Natural killer cell (primary cell): ENCODE measurements around the gene ZBTB32. TPM values are rescaled to one million over a fixed set of nuclear protein-coding genes. Genes with fewer than 3 reads are reported as not detected.

Experiments
- ATAC-seq, 3 donors: fragments of 150-1000 bp in 2 of 3; fragments of 200-7000 bp in 1 of 3; cut with Tn5 transposase; 1 replicate in 1 of 3; 2 replicates in 2 of 3; pipeline ENCODE4 v1.10.0; 2021; ENCODE audit warnings: mild to moderate bottlenecking in 2 of 3, moderate library complexity in 2 of 3
- DNase-seq, 2 donors: peaks; one replicate each; pipeline versions ENCODE4 v3.0.0 to v3.0.0-alpha.2; 2013 to 2021; ENCODE audit warnings: mixed read lengths in 1 of 2
- H3K27ac ChIP-seq: one replicate; pipeline ENCODE4 v1.5.1; 2013; ENCODE audit warnings: mild to moderate bottlenecking, low read length
- H3K27me3 ChIP-seq: one replicate; pipeline ENCODE4 v1.6.1; 2013; ENCODE audit warnings: low read length; ENCODE audit not compliant: control insufficient read depth, insufficient read depth
- H3K36me3 ChIP-seq: one replicate; pipeline ENCODE4 v1.6.1; 2013; ENCODE audit warnings: low read length; ENCODE audit not compliant: control insufficient read depth, insufficient read depth
- H3K4me1 ChIP-seq: one replicate; pipeline ENCODE4 v1.6.1; 2013; ENCODE audit warnings: low read length; ENCODE audit not compliant: control insufficient read depth, insufficient read depth
- H3K4me3 ChIP-seq: one replicate; pipeline ENCODE4 v1.5.1; 2013; ENCODE audit warnings: low read length
- H3K9me3 ChIP-seq: one replicate; pipeline ENCODE4 v1.6.1; 2013; ENCODE audit warnings: low read length; ENCODE audit not compliant: control insufficient read depth, insufficient read depth
- H3K27ac Mint-ChIP-seq, 2 donors: one replicate each; pipeline ENCODE4 v1.8.0; 2022; ENCODE audit warnings: mild to moderate bottlenecking in 2 of 2, mixed read lengths in 2 of 2, moderate library complexity in 1 of 2
- H3K27me3 Mint-ChIP-seq, 2 donors: one replicate each; pipeline ENCODE4 v1.8.0; 2022; ENCODE audit warnings: low read depth in 2 of 2, mixed read lengths in 2 of 2
- H3K36me3 Mint-ChIP-seq: one replicate; pipeline ENCODE4 v1.8.0; 2022; ENCODE audit warnings: mixed read lengths
- H3K4me1 Mint-ChIP-seq, 2 donors: one replicate each; pipeline ENCODE4 v1.8.0; 2022; ENCODE audit warnings: mixed read lengths in 2 of 2
- H3K4me3 Mint-ChIP-seq: one replicate; pipeline ENCODE4 v1.8.0; 2022; ENCODE audit warnings: mild to moderate bottlenecking, moderate library complexity, mixed read lengths
- H3K9me3 Mint-ChIP-seq, 2 donors: one replicate each; pipeline ENCODE4 v1.8.0; 2022; ENCODE audit warnings: mixed read lengths in 2 of 2
- CTCF ChIP-seq: fragments of 200-600 bp; IDR thresholded peaks from one replicate; pipeline ENCODE4 v1.8.0; 2022; ENCODE audit warnings: antibody characterized with exemption
- WGBS: methylation state at CpG from one replicate; pipeline ENCODE4 v1.1.7; 2013; ENCODE audit warnings: missing lambda C conversion rate; ENCODE audit not compliant: insufficient coverage; 5-methylcytosine and 5-hydroxymethylcytosine counted together
- intact Hi-C: fragments of 100-400 bp; cut with micrococcal nuclease; formaldehyde crosslinking; loops from one replicate; pipeline ENCODE4 v1.14.2; 2022
- total RNA-seq, 4 donors: library from RNA; stranded (reverse); fragments of 120-200 nt in 1 of 4; gene quantifications; one replicate each; pipeline versions ENCODE4 v1.2.3 to v1.2.4, GENCODE V29; 2013 to 2022

ZBTB32 gene
- total RNA-seq, 3 donors from 2014 or later (not counting 1 experiment from before 2014, with no cell fraction given) = 0.27 to 1.8 (median 0.35) TPM

GRCh38 chr19:35745328-35746086 lies 41.1 kb downstream of the ZBTB32 start, which contains the start of the genes PSENEN and U2AF1L4:
Gene PSENEN, plus strand, starts transcription at chr19:35745651. Its CDS starts 280 bp downstream, at chr19:35745931.
Gene U2AF1L4, minus strand, starts transcription at chr19:35745418. Its CDS starts 27 bp downstream, at chr19:35745391.
- H3K27me3 ChIP-seq = no peaks in the 10 kb centered on the region
- H3K36me3 ChIP-seq = no peaks in the 10 kb centered on the region
- Mint-ChIP-seq H3K4me3 (peak within 1 kb of the TSS; percentile 99), H3K27me3 (no peaks in the 10 kb centered on the region), H3K27ac (peak within 1 kb of the TSS; percentile 96 to 99), H3K4me1 (peaks cover 48 to 66% of the 10 kb centered on the region in 2 donors), H3K36me3 (no peaks in the 10 kb centered on the region), H3K9me3 (no peaks in the 10 kb centered on the region)
- peak within 1 kb of the TSS; percentile 100 for H3K27ac ChIP-seq
- TF ChIP-seq CTCF = no peak
- peaks cover 72% of the 10 kb centered on the region for H3K4me1 ChIP-seq
- intact Hi-C loops = loop anchor here (1.0 to 10.0 kb wide), 6 partner anchors 28 to 372 kb away; partner anchors contain the start of genes ARHGAP33, COX6B1, HCST and NFKBID
- no peaks in the 10 kb centered on the region for H3K9me3 ChIP-seq
- ATAC-seq (peak; percentile 55 to 80 (median 65)), DNase-seq (peak; percentile 93 to 100)
- WGBS = under 1% methylated on average over 37 of the region's 40 CpGs
- peak within 1 kb of the TSS; percentile 88 for H3K4me3 ChIP-seq

GRCh38 chr19:35746087-35746462 lies 41.7 kb downstream of the ZBTB32 start:
- H3K36me3 Mint-ChIP-seq = no peaks in the 10 kb centered on the region
- H3K9me3 Mint-ChIP-seq = no peaks in the 10 kb centered on the region
- H3K27me3 ChIP-seq = no peaks in the 10 kb centered on the region
- H3K4me3 ChIP-seq = peak overlapping the region; percentile 88
- no peak for TF ChIP-seq CTCF
- H3K9me3 ChIP-seq = no peaks in the 10 kb centered on the region
- WGBS = 4% methylated on average over 3 of the region's 4 CpGs
- no peaks in the 10 kb centered on the region for H3K27me3 Mint-ChIP-seq
- H3K36me3 ChIP-seq = no peaks in the 10 kb centered on the region
- H3K27ac Mint-ChIP-seq = peak overlapping the region; percentile 96 to 99
- H3K4me1 ChIP-seq = peaks cover 68% of the 10 kb centered on the region
- peak overlapping the region; percentile 99 for H3K4me3 Mint-ChIP-seq
- DNase-seq (no peak), ATAC-seq (no peak)
- peak overlapping the region; percentile 100 for H3K27ac ChIP-seq
- H3K4me1 Mint-ChIP-seq = peaks cover 42 to 60% of the 10 kb centered on the region in 2 donors
- intact Hi-C loops = loop anchor here (5.0 to 10.0 kb wide), 3 partner anchors 44 to 371 kb away; partner anchors contain the start of genes HCST, NFKBID, TBCB and TYROBP

- Histone ChIP-seq H3K9me3 (no peaks in the 10 kb centered on the region), H3K27me3 (no peaks in the 10 kb centered on the region), H3K36me3 (no peaks in the 10 kb centered on the region), H3K4me1 (peaks cover 64% of the 10 kb centered on the region), H3K4me3 (no peak overlapping the region), H3K27ac (no peak overlapping the region)
- intact Hi-C loops = loop anchor here (5.0 to 10.0 kb wide), 3 partner anchors 44 to 371 kb away; partner anchors contain the start of genes HCST, NFKBID, TBCB and TYROBP
- peak overlapping the region; percentile 99 for H3K4me3 Mint-ChIP-seq
- DNase-seq (no peak), ATAC-seq (no peak)
- H3K27me3 Mint-ChIP-seq = no peaks in the 10 kb centered on the region
- H3K27ac Mint-ChIP-seq = peak overlapping the region; percentile 96 to 99
- H3K9me3 Mint-ChIP-seq = no peaks in the 10 kb centered on the region
- no peak for TF ChIP-seq CTCF
- H3K36me3 Mint-ChIP-seq = no peaks in the 10 kb centered on the region
- WGBS = 86% methylated on average over 5 of the region's 5 CpGs
- H3K4me1 Mint-ChIP-seq = peaks cover 42 to 60% of the 10 kb centered on the region in 2 donors
Observed at GRCh38 chr19:35746531-35746930, 42.2 kb downstream of the ZBTB32 start.
